ENCODE data around the gene EPB41L1. TPM values are rescaled to one million over a fixed set of nuclear protein-coding genes. Genes with fewer than 3 reads are reported as not detected.

Gene EPB41L1
- total RNA-seq, 1 donor from 2014 or later = 19.6 TPM

- intact Hi-C loops (cut with micrococcal nuclease) = no loop called here
- no peak for DNase-seq
- no peak for ATAC-seq
Observed at GRCh38 chr20:36150489-36150846, 4.1 kb upstream of the EPB41L1 start.

GRCh38 chr20:36150847-36151539 lies 3.5 kb upstream of the EPB41L1 start:
- no peak for DNase-seq
- no peak for ATAC-seq
- intact Hi-C loops (cut with micrococcal nuclease) = no loop called here

- DNase-seq = peak; percentile 54
- intact Hi-C loops (cut with micrococcal nuclease) = no loop called here
- peak; percentile 7 for ATAC-seq
Observed at GRCh38 chr20:36152261-36152660, 2.3 kb upstream of the EPB41L1 start.

GRCh38 chr20:36153204-36153603 lies 1.3 kb upstream of the EPB41L1 start:
- DNase-seq (no peak), ATAC-seq (no peak)
- intact Hi-C loops (cut with micrococcal nuclease) = no loop called here

GRCh38 chr20:36153736-36154699 lies 522 bp upstream of the EPB41L1 start:
- peak; percentile 85 for ATAC-seq

GRCh38 chr20:36155629-36155971 lies 1.1 kb downstream of the EPB41L1 start:
- no peak for ATAC-seq
- DNase-seq = no peak
- intact Hi-C loops (cut with micrococcal nuclease) = loop anchor here (5.0 kb wide), 1 partner anchor 42 kb away; no protein-coding TSS in a partner anchor

More at GRCh38 chr20:36153736-36154699, 522 bp upstream of the EPB41L1 start:
- DNase-seq = peak; percentile 93
- intact Hi-C loops (cut with micrococcal nuclease) = no loop called here

GRCh38 chr20:36155991-36156390 lies 1.5 kb downstream of the EPB41L1 start:
- intact Hi-C loops (cut with micrococcal nuclease) = loop anchor here (5.0 kb wide), 1 partner anchor 41 kb away; no protein-coding TSS in a partner anchor
- ATAC-seq (peak; percentile 1), DNase-seq (peak; percentile 38)

GRCh38 chr20:36157610-36158009 lies 3.1 kb downstream of the EPB41L1 start:
- intact Hi-C loops (cut with micrococcal nuclease) = loop anchor here (5.0 kb wide), 1 partner anchor 40 kb away; no protein-coding TSS in a partner anchor
- no peak for ATAC-seq
- no peak for DNase-seq

GRCh38 chr20:36158160-36158741 lies 3.7 kb downstream of the EPB41L1 start:
- DNase-seq (no peak), ATAC-seq (no peak)
- intact Hi-C loops (cut with micrococcal nuclease) = loop anchor here (5.0 kb wide), 1 partner anchor 39 kb away; no protein-coding TSS in a partner anchor

GRCh38 chr20:36159833-36160232 lies 5.3 kb downstream of the EPB41L1 start:
- ATAC-seq (no peak), DNase-seq (no peak)
- intact Hi-C loops (cut with micrococcal nuclease) = loop anchor here (5.0 kb wide), 1 partner anchor 37 kb away; no protein-coding TSS in a partner anchor

- DNase-seq (peak; percentile 44), ATAC-seq (peak; percentile 57)
- intact Hi-C loops (cut with micrococcal nuclease) = no loop called here
Observed at GRCh38 chr20:36162272-36162966, 7.9 kb downstream of the EPB41L1 start.

GRCh38 chr20:36167902-36168503 lies 13.5 kb downstream of the EPB41L1 start:
- intact Hi-C loops (cut with micrococcal nuclease) = no loop called here
- no peak for DNase-seq
- ATAC-seq = peak; percentile 62

GRCh38 chr20:36170542-36171215 lies 16.1 kb downstream of the EPB41L1 start:
- ATAC-seq (no peak), DNase-seq (no peak)
- intact Hi-C loops (cut with micrococcal nuclease) = no loop called here

GRCh38 chr20:36173451-36173933 lies 19.0 kb downstream of the EPB41L1 start:
- ATAC-seq (peak; percentile 62), DNase-seq (no peak)
- intact Hi-C loops (cut with micrococcal nuclease) = no loop called here

- ATAC-seq (no peak), DNase-seq (no peak)
- intact Hi-C loops (cut with micrococcal nuclease) = no loop called here
Observed at GRCh38 chr20:36175016-36175415, 20.5 kb downstream of the EPB41L1 start.

- no peak for DNase-seq
- no peak for ATAC-seq
- intact Hi-C loops (cut with micrococcal nuclease) = no loop called here
Observed at GRCh38 chr20:36175475-36175995, 21.0 kb downstream of the EPB41L1 start.

GRCh38 chr20:36177716-36178115 lies 23.2 kb downstream of the EPB41L1 start:
- no peak for DNase-seq
- intact Hi-C loops (cut with micrococcal nuclease) = no loop called here
- ATAC-seq = no peak

Data from left ventricle myocardium superior (tissue), 1 donor.